PFSK-1 (cell line): ENCODE results near the gene SLC44A5.

ENCODE experiments used
- FOXP2 ChIP-seq: optimal IDR thresholded peaks from 2 replicates; pipeline ENCODE3; 2011; ENCODE audit warnings: borderline replicate concordance, control low read depth, inconsistent platforms; ENCODE audit not compliant: insufficient read depth; ENCODE audit errors: extremely low read length, extremely low read depth
- POLR2AphosphoS5 ChIP-seq: IDR thresholded peaks from 2 replicates; pipeline ENCODE4 v1.6.1; 2012; ENCODE audit warnings: low read depth, mild to moderate bottlenecking, control low read depth, low read length, moderate library complexity
- SIN3A ChIP-seq: IDR thresholded peaks from 2 replicates; pipeline ENCODE4 v1.6.1; 2012; ENCODE audit warnings: mild to moderate bottlenecking, low read length, moderate library complexity, borderline replicate concordance; ENCODE audit not compliant: insufficient read depth
- TAF1 ChIP-seq: IDR thresholded peaks from 2 replicates; pipeline ENCODE4 v1.6.1; 2012; ENCODE audit warnings: low read length, control low read depth, borderline replicate concordance; ENCODE audit not compliant: insufficient read depth
- TF ChIP-seq, protein P1 (sequence below), 2 experiments: IDR thresholded peaks; 2 replicates each; pipeline versions ENCODE4 v1.6.1 to v1.8.0; 2011 to 2012; ENCODE audit warnings: low read depth in 2 of 2, low read length in 2 of 2, control low read depth in 1 of 2, inconsistent platforms in 1 of 2, mild to moderate bottlenecking in 1 of 2, moderate library complexity in 1 of 2; ENCODE audit not compliant: insufficient read depth in 1 of 2

DNA sequence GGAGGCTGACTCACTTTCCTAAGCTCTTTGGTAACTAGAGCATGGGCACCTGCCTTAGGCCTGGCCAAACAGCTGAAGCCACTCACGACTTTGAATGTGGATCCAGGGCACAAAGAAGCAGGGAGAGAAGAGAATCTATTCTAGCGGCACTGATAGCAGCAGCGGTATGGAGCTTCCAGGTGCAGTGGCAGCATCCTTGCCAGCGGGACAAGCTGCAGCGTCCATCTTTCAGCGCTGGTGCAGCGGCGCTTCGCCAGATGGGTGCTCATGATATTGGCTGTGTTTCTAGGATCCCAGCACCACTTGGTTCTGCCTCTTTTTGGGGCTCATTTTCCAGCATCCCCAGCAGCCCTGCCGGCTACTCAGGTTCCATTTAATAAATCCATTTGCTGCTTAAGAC is 184.2 kb downstream of the SLC44A5 start:
- TF ChIP-seq POLR2AphosphoS5 (no peak), SIN3A (no peak), TAF1 (no peak), FOXP2 (no peak)
- TF ChIP-seq, protein P1, sequence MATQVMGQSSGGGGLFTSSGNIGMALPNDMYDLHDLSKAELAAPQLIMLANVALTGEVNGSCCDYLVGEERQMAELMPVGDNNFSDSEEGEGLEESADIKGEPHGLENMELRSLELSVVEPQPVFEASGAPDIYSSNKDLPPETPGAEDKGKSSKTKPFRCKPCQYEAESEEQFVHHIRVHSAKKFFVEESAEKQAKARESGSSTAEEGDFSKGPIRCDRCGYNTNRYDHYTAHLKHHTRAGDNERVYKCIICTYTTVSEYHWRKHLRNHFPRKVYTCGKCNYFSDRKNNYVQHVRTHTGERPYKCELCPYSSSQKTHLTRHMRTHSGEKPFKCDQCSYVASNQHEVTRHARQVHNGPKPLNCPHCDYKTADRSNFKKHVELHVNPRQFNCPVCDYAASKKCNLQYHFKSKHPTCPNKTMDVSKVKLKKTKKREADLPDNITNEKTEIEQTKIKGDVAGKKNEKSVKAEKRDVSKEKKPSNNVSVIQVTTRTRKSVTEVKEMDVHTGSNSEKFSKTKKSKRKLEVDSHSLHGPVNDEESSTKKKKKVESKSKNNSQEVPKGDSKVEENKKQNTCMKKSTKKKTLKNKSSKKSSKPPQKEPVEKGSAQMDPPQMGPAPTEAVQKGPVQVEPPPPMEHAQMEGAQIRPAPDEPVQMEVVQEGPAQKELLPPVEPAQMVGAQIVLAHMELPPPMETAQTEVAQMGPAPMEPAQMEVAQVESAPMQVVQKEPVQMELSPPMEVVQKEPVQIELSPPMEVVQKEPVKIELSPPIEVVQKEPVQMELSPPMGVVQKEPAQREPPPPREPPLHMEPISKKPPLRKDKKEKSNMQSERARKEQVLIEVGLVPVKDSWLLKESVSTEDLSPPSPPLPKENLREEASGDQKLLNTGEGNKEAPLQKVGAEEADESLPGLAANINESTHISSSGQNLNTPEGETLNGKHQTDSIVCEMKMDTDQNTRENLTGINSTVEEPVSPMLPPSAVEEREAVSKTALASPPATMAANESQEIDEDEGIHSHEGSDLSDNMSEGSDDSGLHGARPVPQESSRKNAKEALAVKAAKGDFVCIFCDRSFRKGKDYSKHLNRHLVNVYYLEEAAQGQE (IDR thresholded peaks at IDR 0.05; ENCODE audit: insufficient read depth in 1 of 2, low read depth in 2 of 2, low read length in 2 of 2): no peak
